ENCODE data around the gene MMP24OS.

GRCh38 chr20:35232575-35232974 lies 45.3 kb downstream of the MMP24OS start:
- TF ChIP-seq CTCF (IDR thresholded peaks at IDR 0.05; ENCODE audit: insufficient read depth, low read length) = no peak
- no peak for TF ChIP-seq POLR2AphosphoS5 (IDR thresholded peaks at IDR 0.05; ENCODE audit: low read depth)
- no peak for TF ChIP-seq SPI1 (IDR thresholded peaks at IDR 0.05; ENCODE audit: borderline replicate concordance, low read depth)
- no peak for TF ChIP-seq GABPA (IDR thresholded peaks at IDR 0.05; ENCODE audit: low read depth)
